Measurements from ENCODE around the gene KDM4C.

DNA sequence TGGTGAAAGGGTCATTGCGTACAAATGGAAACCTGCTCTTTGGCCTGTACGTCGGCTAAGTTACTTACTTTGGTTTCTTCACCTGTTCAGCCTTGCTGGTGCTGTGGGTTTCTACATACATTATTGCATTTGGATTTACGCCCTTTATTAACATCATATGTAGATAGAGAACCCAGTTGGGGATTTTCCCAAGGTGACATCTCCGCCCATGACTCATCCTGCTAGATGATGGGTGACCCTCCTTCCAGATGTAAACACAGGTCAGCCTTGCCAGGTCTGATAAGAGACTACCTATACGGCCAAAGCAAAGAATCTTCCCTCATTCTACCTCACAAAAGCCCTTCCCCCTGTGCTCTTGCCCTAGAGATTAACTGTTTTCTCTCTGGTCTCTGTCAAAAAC, 360.9 kb downstream of the KDM4C start:
- no peak for TF ChIP-seq YY1 (IDR thresholded peaks at IDR 0.05; ENCODE audit: low read depth)
- no peak for TF ChIP-seq ZBTB7A (IDR thresholded peaks at IDR 0.05; ENCODE audit: low read depth)
- no peak for TF ChIP-seq CREB1 (IDR thresholded peaks at IDR 0.05; ENCODE audit: low read depth)
- TF ChIP-seq NFIC (IDR thresholded peaks at IDR 0.05): no peak
